Measurements from ENCODE around the gene HKDC1. TPM values are rescaled to one million over a fixed set of nuclear protein-coding genes. Genes with fewer than 3 reads are reported as not detected.
"Not testable (repeated sequence)": the region's sequence is repeated elsewhere in the genome, so short reads cannot be mapped to it uniquely, and the experiment has no call there.

HKDC1 gene
- total RNA-seq, 4 donors from 2014 or later, result 0.13 to 0.15 TPM; not detected in 2

GRCh38 chr10:69250041-69250440 lies 29.9 kb downstream of the HKDC1 start:
- H3K4me1 ChIP-seq, result no peaks in the 10 kb centered on the region
- no peaks in the 10 kb centered on the region for H3K36me3 ChIP-seq
- DNase-seq (ENCODE audit: low spot score in 2 of 2), result no peak
- H3K27ac ChIP-seq, result no peak overlapping the region
- no peaks in the 10 kb centered on the region for H3K27me3 ChIP-seq
- H3K9me3 ChIP-seq, result no peaks in the 10 kb centered on the region
- TF ChIP-seq POLR2AphosphoS5 (IDR thresholded peaks at IDR 0.05) (no peak), EP300 (IDR thresholded peaks at IDR 0.05) (no peak), POLR2A (IDR thresholded peaks at IDR 0.05) (no peak)
- TF ChIP-seq, protein P1, sequence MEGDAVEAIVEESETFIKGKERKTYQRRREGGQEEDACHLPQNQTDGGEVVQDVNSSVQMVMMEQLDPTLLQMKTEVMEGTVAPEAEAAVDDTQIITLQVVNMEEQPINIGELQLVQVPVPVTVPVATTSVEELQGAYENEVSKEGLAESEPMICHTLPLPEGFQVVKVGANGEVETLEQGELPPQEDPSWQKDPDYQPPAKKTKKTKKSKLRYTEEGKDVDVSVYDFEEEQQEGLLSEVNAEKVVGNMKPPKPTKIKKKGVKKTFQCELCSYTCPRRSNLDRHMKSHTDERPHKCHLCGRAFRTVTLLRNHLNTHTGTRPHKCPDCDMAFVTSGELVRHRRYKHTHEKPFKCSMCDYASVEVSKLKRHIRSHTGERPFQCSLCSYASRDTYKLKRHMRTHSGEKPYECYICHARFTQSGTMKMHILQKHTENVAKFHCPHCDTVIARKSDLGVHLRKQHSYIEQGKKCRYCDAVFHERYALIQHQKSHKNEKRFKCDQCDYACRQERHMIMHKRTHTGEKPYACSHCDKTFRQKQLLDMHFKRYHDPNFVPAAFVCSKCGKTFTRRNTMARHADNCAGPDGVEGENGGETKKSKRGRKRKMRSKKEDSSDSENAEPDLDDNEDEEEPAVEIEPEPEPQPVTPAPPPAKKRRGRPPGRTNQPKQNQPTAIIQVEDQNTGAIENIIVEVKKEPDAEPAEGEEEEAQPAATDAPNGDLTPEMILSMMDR (IDR thresholded peaks at IDR 0.05), result no peak
- no peak overlapping the region for H3K4me3 ChIP-seq
- WGBS, result 90% methylated on average over 4 of the region's 14 CpGs

GRCh38 chr10:69251417-69251816 lies 31.3 kb downstream of the HKDC1 start:
- H3K4me1 ChIP-seq; H3K4me3 ChIP-seq; H3K9me3 ChIP-seq; H3K27me3 ChIP-seq; H3K27ac ChIP-seq; DNase-seq (ENCODE audit: low spot score in 2 of 2); H3K36me3 ChIP-seq: not testable (repeated sequence)
- WGBS, result 97% methylated on average over 2 of the region's 2 CpGs

DNA sequence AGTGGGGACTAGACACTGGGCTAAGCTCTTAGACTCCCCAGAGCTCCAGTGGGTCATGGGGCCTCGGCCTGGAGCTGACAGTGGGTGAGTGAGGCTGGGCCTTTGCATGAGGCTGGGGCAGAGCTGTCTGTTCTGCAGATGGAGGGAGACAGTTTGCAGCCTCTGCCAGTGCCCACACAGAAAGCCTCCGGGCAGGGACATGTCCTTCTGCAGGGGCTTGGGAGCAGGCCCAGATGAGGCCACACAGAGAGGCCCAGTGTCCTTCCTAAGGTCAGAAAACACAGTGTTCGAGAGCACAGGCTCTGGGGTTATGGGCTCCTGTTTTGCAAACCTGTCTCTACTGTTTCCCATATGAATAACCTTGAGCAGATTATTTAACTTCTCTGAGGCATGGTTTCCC lies 33.0 kb downstream of the HKDC1 start:
- TF ChIP-seq POLR2A (IDR thresholded peaks at IDR 0.05), result no peak
- TF ChIP-seq EP300 (IDR thresholded peaks at IDR 0.05), result no peak
- TF ChIP-seq POLR2AphosphoS5 (IDR thresholded peaks at IDR 0.05), result no peak
- TF ChIP-seq, protein P1 (IDR thresholded peaks at IDR 0.05), result no peak
- DNase-seq (ENCODE audit: low spot score in 2 of 2), result peak in 1 of 2 donors; percentile 49
- WGBS, result 63% methylated on average over 3 of the region's 3 CpGs

DNA sequence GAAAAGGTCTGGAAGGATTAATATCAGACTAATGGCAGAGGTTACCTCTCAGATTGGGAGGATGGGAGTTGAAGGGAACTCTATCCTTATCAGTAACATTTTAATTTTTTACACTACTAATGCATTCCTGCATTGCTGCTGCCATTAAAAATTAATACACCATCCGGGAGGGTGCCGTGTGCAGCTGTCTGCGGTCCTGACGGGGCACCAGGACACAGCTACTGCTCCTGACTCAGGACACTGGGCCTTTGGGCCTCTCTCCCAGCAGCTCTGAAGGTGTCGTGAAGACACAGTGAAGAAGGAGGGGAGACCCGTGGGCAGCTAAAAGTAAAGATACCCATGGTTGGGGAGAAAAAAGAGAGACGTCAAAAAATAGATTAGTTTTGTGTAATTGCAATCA lies 34.7 kb downstream of the HKDC1 start:
- TF ChIP-seq POLR2A (IDR thresholded peaks at IDR 0.05) (no peak), EP300 (IDR thresholded peaks at IDR 0.05) (no peak), POLR2AphosphoS5 (IDR thresholded peaks at IDR 0.05) (no peak)
- TF ChIP-seq, protein P1 (IDR thresholded peaks at IDR 0.05), result no peak
- 79% methylated on average over 7 of the region's 7 CpGs for WGBS

More for the DNA sequence above, 33.0 kb downstream of the HKDC1 start:
- no peak overlapping the region for H3K4me3 ChIP-seq
- H3K4me1 ChIP-seq, result no peaks in the 10 kb centered on the region
- no peak overlapping the region for H3K27ac ChIP-seq
- H3K36me3 ChIP-seq, result no peaks in the 10 kb centered on the region
- H3K9me3 ChIP-seq, result no peaks in the 10 kb centered on the region
- no peaks in the 10 kb centered on the region for H3K27me3 ChIP-seq

GRCh38 chr10:69259547-69260243 lies 39.6 kb downstream of the HKDC1 start:
- no peak for TF ChIP-seq EP300 (IDR thresholded peaks at IDR 0.05)
- TF ChIP-seq, protein P1 (IDR thresholded peaks at IDR 0.05), result no peak
- TF ChIP-seq POLR2A (IDR thresholded peaks at IDR 0.05), result no peak
- TF ChIP-seq POLR2AphosphoS5 (IDR thresholded peaks at IDR 0.05), result no peak
- Histone ChIP-seq H3K4me1 (no peaks in the 10 kb centered on the region), H3K27ac (no peak overlapping the region), H3K27me3 (no peaks in the 10 kb centered on the region), H3K9me3 (no peaks in the 10 kb centered on the region), H3K36me3 (no peaks in the 10 kb centered on the region), H3K4me3 (no peak overlapping the region)
- 86% methylated on average over 3 of the region's 3 CpGs for WGBS
- no peak for DNase-seq (ENCODE audit: low spot score in 2 of 2)

More for the DNA sequence above, 34.7 kb downstream of the HKDC1 start:
- Histone ChIP-seq H3K27me3 (no peaks in the 10 kb centered on the region), H3K4me3 (no peak overlapping the region), H3K36me3 (no peaks in the 10 kb centered on the region), H3K27ac (no peak overlapping the region), H3K9me3 (no peaks in the 10 kb centered on the region), H3K4me1 (no peaks in the 10 kb centered on the region)
- no peak for DNase-seq (ENCODE audit: low spot score in 2 of 2)

All from suprapubic skin (tissue), 4 donors.